H9 (cell line): ENCODE results near the gene TFAP2E. TPM values are rescaled to one million over a fixed set of nuclear protein-coding genes. Genes with fewer than 3 reads are reported as not detected.
A peak's percentile ranks its signal among the peaks of the same experiment; 100 is the strongest.

ENCODE experiments used
- DNase-seq: peaks from one replicate; pipeline ENCODE4 v3.0.0-alpha.2; 2017
- H2AFZ ChIP-seq: one replicate; pipeline ENCODE4 v1.6.1; 2013; ENCODE audit warnings: mild to moderate bottlenecking, low read length, control low read depth, moderate library complexity
- H2AK5ac ChIP-seq: 2 replicates; pipeline ENCODE4 v1.6.1; 2013; ENCODE audit warnings: low read length, control low read depth, mixed read lengths; ENCODE audit not compliant: insufficient read length
- H2BK120ac ChIP-seq: one replicate; pipeline ENCODE4 v1.6.1; 2013; ENCODE audit warnings: low read depth, mild to moderate bottlenecking, low read length, control low read depth, inconsistent platforms; ENCODE audit not compliant: poor library complexity, severe bottlenecking
- H2BK12ac ChIP-seq: 2 replicates; pipeline ENCODE4 v1.6.1; 2013; ENCODE audit warnings: low read length, control low read depth, mixed read lengths, low read depth; ENCODE audit not compliant: insufficient read length
- H2BK15ac ChIP-seq: 2 replicates; pipeline ENCODE4 v1.6.1; 2013; ENCODE audit warnings: low read depth, low read length, control low read depth
- H2BK20ac ChIP-seq: one replicate; pipeline ENCODE4 v1.6.1; 2013; ENCODE audit warnings: low read depth, mild to moderate bottlenecking, low read length, control low read depth, inconsistent platforms; ENCODE audit not compliant: poor library complexity, severe bottlenecking
- H2BK5ac ChIP-seq: 2 replicates; pipeline ENCODE4 v1.6.1; 2013; ENCODE audit warnings: low read length, control low read depth, mixed read lengths; ENCODE audit not compliant: insufficient read length
- H3K14ac ChIP-seq: 2 replicates; pipeline ENCODE4 v1.6.1; 2013; ENCODE audit warnings: low read length, control low read depth; ENCODE audit not compliant: insufficient read depth
- H3K18ac ChIP-seq: 2 replicates; pipeline ENCODE4 v1.6.1; 2013; ENCODE audit warnings: low read depth, mild to moderate bottlenecking, mixed read lengths, low read length, control low read depth; ENCODE audit not compliant: insufficient read length
- H3K23ac ChIP-seq: 2 replicates; pipeline ENCODE4 v1.6.1; 2013; ENCODE audit warnings: low read length, control low read depth, mixed read lengths, low read depth; ENCODE audit not compliant: insufficient read length
- H3K23me2 ChIP-seq: 2 replicates; pipeline ENCODE4 v1.6.1; 2013; ENCODE audit warnings: low read depth, mild to moderate bottlenecking, mixed read lengths, low read length, control low read depth; ENCODE audit not compliant: insufficient read length, poor library complexity, severe bottlenecking
- H3K27ac ChIP-seq: 2 replicates; pipeline ENCODE4 v1.5.1; 2013; ENCODE audit warnings: low read length, control low read depth, mixed read lengths, low read depth; ENCODE audit not compliant: insufficient read length
- H3K27me3 ChIP-seq: 2 replicates; pipeline ENCODE4 v1.6.1; 2013; ENCODE audit warnings: low read length, control low read depth, inconsistent platforms; ENCODE audit not compliant: insufficient read depth
- H3K4ac ChIP-seq: 2 replicates; pipeline ENCODE4 v1.6.1; 2013; ENCODE audit warnings: low read depth, mild to moderate bottlenecking, control low read depth, inconsistent platforms, low read length, moderate library complexity
- H3K4me1 ChIP-seq: 2 replicates; pipeline ENCODE4 v1.6.1; 2013; ENCODE audit warnings: low read length, control low read depth, inconsistent platforms; ENCODE audit not compliant: insufficient read depth
- H3K4me2 ChIP-seq: 2 replicates; pipeline ENCODE4 v1.6.1; 2013; ENCODE audit warnings: low read length, control low read depth, mixed read lengths; ENCODE audit not compliant: insufficient read length, insufficient read depth
- H3K56ac ChIP-seq: 2 replicates; pipeline ENCODE4 v1.6.1; 2013; ENCODE audit warnings: low read depth, mild to moderate bottlenecking, mixed read lengths, low read length, control low read depth; ENCODE audit not compliant: insufficient read length
- H3K79me1 ChIP-seq: 2 replicates; pipeline ENCODE4 v1.6.1; 2013; ENCODE audit warnings: low read depth, mild to moderate bottlenecking, moderate library complexity, low read length, control low read depth, inconsistent platforms; ENCODE audit not compliant: insufficient read depth, poor library complexity, severe bottlenecking
- H3K79me2 ChIP-seq: 2 replicates; pipeline ENCODE4 v1.6.1; 2013; ENCODE audit warnings: low read length, control low read depth, inconsistent platforms; ENCODE audit not compliant: insufficient read depth
- H3K9ac ChIP-seq: 2 replicates; pipeline ENCODE4 v1.6.1; 2013; ENCODE audit warnings: low read length, control low read depth, mixed read lengths; ENCODE audit not compliant: insufficient read length; ENCODE audit errors: extremely low read depth
- H3K9me3 ChIP-seq: one replicate; pipeline ENCODE4 v1.6.1; 2013; ENCODE audit warnings: low read depth, low read length, inconsistent platforms; ENCODE audit not compliant: control insufficient read depth
- H3T11ph ChIP-seq: one replicate; pipeline ENCODE4 v1.6.1; 2013; ENCODE audit warnings: mild to moderate bottlenecking, low read length, control low read depth, inconsistent platforms
- H4K20me1 ChIP-seq: one replicate; pipeline ENCODE4 v1.6.1; 2013; ENCODE audit not compliant: control insufficient read depth, insufficient read length, insufficient read depth
- H4K5ac ChIP-seq: 2 replicates; pipeline ENCODE4 v1.6.1; 2013; ENCODE audit warnings: low read depth, mild to moderate bottlenecking, mixed read lengths, low read length, control low read depth; ENCODE audit not compliant: insufficient read length
- H4K8ac ChIP-seq: replicated peaks from 2 replicates; pipeline ENCODE4 v1.6.1; 2013; ENCODE audit warnings: low read length, control low read depth, mixed read lengths, low read depth; ENCODE audit not compliant: insufficient read length
- H4K91ac ChIP-seq: 2 replicates; pipeline ENCODE4 v1.6.1; 2013; ENCODE audit warnings: low read depth, mild to moderate bottlenecking, moderate library complexity, mixed read lengths, low read length, control low read depth; ENCODE audit not compliant: insufficient read length
- H3K27ac Mint-ChIP-seq, 3 experiments: 2 replicates in 2 of 3; 3 replicates in 1 of 3; pipeline ENCODE4 v1.8.0; 2020 to 2021; ENCODE audit warnings: mixed read lengths in 3 of 3, mild to moderate bottlenecking in 1 of 3, moderate library complexity in 1 of 3
- H3K27me3 Mint-ChIP-seq: 2 replicates; pipeline ENCODE4 v1.8.0; 2021; ENCODE audit warnings: low read depth, mild to moderate bottlenecking, moderate library complexity, mixed read lengths
- H3K36me3 Mint-ChIP-seq, 3 experiments: 2 replicates in 2 of 3; 3 replicates in 1 of 3; pipeline ENCODE4 v1.8.0; 2020 to 2021; ENCODE audit warnings: low read depth in 3 of 3, mixed read lengths in 3 of 3; ENCODE audit not compliant: insufficient read depth in 1 of 3
- H3K4me1 Mint-ChIP-seq, 2 experiments: 2 replicates each; pipeline ENCODE4 v1.8.0; 2020; ENCODE audit warnings: mixed read lengths in 2 of 2
- H3K4me3 Mint-ChIP-seq, 2 experiments: 2 replicates in 1 of 2; 3 replicates in 1 of 2; pipeline ENCODE4 v1.8.0; 2020 to 2021; ENCODE audit warnings: mild to moderate bottlenecking in 2 of 2, mixed read lengths in 2 of 2, moderate library complexity in 1 of 2
- H3K9me3 Mint-ChIP-seq, 2 experiments: 2 replicates in 1 of 2; 3 replicates in 1 of 2; pipeline ENCODE4 v1.8.0; 2020; ENCODE audit warnings: mild to moderate bottlenecking in 2 of 2, mixed read lengths in 2 of 2, moderate library complexity in 1 of 2
- WGBS: extraction: QIAGEN DNeasy Blood & Tissue Kit; methylation state at CpG from one replicate; pipeline ENCODE4 v1.1.7; 2013; ENCODE audit warnings: missing lambda C conversion rate, low lambda C conversion rate, mixed read lengths; ENCODE audit not compliant: insufficient read length; ENCODE audit errors: extremely low coverage; 5-methylcytosine and 5-hydroxymethylcytosine counted together
- total RNA-seq: library from RNA; stranded (reverse); gene quantifications from 2 replicates; pipeline ENCODE4 v1.2.1, GENCODE V29; 2021
- TF ChIP-seq, protein P1 (sequence below): fragments of 200-600 bp; sonication (generic); conservative IDR thresholded peaks from 3 replicates; pipeline ENCODE4 v1.8.0; 2021; ENCODE audit warnings: antibody characterized with exemption, mild to moderate bottlenecking

TFAP2E gene
- total RNA-seq, 1 experiment from 2014 or later, result 0.70 TPM

DNA sequence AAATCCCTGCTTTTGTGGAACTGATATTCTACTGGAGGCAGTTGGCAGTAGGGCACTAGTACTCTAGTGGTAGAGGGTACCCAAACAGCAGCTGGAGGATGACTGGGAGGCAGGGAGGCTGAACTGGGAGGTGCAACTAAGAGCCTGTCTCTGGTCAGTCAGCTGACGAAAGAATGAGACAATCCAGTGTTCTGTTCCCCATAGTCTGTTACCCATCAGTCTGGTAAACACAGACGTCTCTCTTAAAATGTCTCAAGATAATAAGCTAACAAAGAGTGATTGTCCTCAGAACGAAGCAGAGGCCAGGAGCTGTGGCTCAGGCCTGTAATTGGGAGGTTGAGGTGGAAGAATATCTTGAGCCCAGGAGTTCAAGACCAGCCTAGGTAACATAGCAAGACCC lies 30.4 kb downstream of the TFAP2E start:
- Histone ChIP-seq H4K5ac (no peak overlapping the region), H3K4me1 (no peaks in the 10 kb centered on the region), H3K23ac (no peak overlapping the region), H3K9ac (no peak overlapping the region), H2AFZ (no peak overlapping the region), H2BK120ac (no peak overlapping the region), H4K91ac (no peak overlapping the region), H3K23me2 (no peaks in the 10 kb centered on the region), H3K18ac (no peak overlapping the region), H2BK20ac (no peak overlapping the region), H4K8ac (no peak overlapping the region), H3K4me2 (no peak overlapping the region), H3K79me1 (no peaks in the 10 kb centered on the region), H3K14ac (no peak overlapping the region), H3K27me3 (no peaks in the 10 kb centered on the region), H3K9me3 (no peaks in the 10 kb centered on the region), H3K79me2 (no peaks in the 10 kb centered on the region), H3K4ac (no peak overlapping the region), H2BK15ac (no peak overlapping the region), H2BK12ac (no peak overlapping the region), H2AK5ac (no peak overlapping the region), H2BK5ac (no peak overlapping the region), H3T11ph (no peak overlapping the region), H3K56ac (no peak overlapping the region), H3K27ac (no peak overlapping the region), H4K20me1 (no peaks in the 10 kb centered on the region)
- DNase-seq, result no peak
- no peaks in the 10 kb centered on the region for H3K9me3 Mint-ChIP-seq
- peaks cover 0 to 10% of the 10 kb centered on the region in 2 experiments; a peak in 2 of 4 replicates for H3K4me1 Mint-ChIP-seq
- no peaks in the 10 kb centered on the region for H3K27me3 Mint-ChIP-seq
- H3K36me3 Mint-ChIP-seq, result peaks cover 23 to 65% (median 50%) of the 10 kb centered on the region in 3 experiments
- TF ChIP-seq, protein P1, sequence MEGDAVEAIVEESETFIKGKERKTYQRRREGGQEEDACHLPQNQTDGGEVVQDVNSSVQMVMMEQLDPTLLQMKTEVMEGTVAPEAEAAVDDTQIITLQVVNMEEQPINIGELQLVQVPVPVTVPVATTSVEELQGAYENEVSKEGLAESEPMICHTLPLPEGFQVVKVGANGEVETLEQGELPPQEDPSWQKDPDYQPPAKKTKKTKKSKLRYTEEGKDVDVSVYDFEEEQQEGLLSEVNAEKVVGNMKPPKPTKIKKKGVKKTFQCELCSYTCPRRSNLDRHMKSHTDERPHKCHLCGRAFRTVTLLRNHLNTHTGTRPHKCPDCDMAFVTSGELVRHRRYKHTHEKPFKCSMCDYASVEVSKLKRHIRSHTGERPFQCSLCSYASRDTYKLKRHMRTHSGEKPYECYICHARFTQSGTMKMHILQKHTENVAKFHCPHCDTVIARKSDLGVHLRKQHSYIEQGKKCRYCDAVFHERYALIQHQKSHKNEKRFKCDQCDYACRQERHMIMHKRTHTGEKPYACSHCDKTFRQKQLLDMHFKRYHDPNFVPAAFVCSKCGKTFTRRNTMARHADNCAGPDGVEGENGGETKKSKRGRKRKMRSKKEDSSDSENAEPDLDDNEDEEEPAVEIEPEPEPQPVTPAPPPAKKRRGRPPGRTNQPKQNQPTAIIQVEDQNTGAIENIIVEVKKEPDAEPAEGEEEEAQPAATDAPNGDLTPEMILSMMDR, result no peak
- peak overlapping the region in 2 of 3 experiments; percentile 25 to 64; a peak in 2 of 7 replicates for H3K27ac Mint-ChIP-seq
- no peak overlapping the region for H3K4me3 Mint-ChIP-seq
- WGBS, result no CpG with 5 or more reads among the region's 3 CpGs
